Neural progenitor cell (in vitro differentiated cells): ENCODE results near the gene GLIS2.

Source experiments
- CTCF ChIP-seq: fragments of 200-600 bp; sonication (generic); IDR thresholded peaks from 2 replicates; pipeline ENCODE4 v1.5.1; 2017; ENCODE audit warnings: antibody characterized with exemption, mild to moderate bottlenecking
- EZH2 ChIP-seq: fragments of 200-600 bp; sonication (generic); IDR thresholded peaks from 2 replicates; pipeline ENCODE4 v1.6.1; 2017; ENCODE audit warnings: antibody characterized with exemption, mild to moderate bottlenecking, moderate library complexity

GRCh38 chr16:4370151-4370550 lies 54.3 kb downstream of the GLIS2 start:
- TF ChIP-seq CTCF (no peak), EZH2 (no peak)
